ENCODE data around the gene TRIM27.

DNA sequence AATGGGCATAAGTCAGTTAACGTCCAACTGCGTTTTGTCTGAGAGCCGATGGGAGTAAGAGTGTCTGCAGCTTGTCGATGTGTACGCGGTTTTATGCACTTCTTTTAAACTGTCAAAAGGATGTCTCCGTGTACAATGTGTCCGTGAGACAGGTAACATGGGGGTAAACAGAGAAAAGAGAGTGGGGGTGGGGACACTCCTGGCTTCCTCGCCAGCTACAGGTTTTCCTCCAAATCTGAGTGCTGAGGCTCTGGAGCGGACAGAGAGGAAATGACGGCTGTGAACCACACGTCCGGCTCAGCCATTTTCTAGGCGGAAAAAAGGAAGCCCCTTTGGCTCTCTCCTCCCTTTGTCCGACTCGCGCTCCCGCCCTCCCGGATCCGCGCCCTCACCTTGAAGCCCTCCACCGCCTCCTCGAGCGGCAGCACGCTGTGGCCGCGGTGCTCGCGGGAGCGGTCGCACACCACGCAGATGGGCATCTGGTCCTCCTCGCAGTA is 916 bp downstream of the TRIM27 start:
- TF ChIP-seq, protein P1, sequence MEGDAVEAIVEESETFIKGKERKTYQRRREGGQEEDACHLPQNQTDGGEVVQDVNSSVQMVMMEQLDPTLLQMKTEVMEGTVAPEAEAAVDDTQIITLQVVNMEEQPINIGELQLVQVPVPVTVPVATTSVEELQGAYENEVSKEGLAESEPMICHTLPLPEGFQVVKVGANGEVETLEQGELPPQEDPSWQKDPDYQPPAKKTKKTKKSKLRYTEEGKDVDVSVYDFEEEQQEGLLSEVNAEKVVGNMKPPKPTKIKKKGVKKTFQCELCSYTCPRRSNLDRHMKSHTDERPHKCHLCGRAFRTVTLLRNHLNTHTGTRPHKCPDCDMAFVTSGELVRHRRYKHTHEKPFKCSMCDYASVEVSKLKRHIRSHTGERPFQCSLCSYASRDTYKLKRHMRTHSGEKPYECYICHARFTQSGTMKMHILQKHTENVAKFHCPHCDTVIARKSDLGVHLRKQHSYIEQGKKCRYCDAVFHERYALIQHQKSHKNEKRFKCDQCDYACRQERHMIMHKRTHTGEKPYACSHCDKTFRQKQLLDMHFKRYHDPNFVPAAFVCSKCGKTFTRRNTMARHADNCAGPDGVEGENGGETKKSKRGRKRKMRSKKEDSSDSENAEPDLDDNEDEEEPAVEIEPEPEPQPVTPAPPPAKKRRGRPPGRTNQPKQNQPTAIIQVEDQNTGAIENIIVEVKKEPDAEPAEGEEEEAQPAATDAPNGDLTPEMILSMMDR (IDR thresholded peaks at IDR 0.05), result no peak
- TF ChIP-seq POLR2A (IDR thresholded peaks at IDR 0.05), result no peak
